WTC11 (cell line): ENCODE results near the gene IRX4.

ENCODE experiments used
- CTCF ChIP-seq: fragments of 200-600 bp; IDR thresholded peaks from 2 replicates; pipeline ENCODE4 v1.8.0; 2022; ENCODE audit warnings: antibody characterized with exemption
- NFE2L1 ChIP-seq: sonication (generic); formaldehyde crosslinking; IDR thresholded peaks from 2 replicates; pipeline ENCODE4 v1.8.1; 2023; ENCODE audit warnings: missing genetic modification reagents

GRCh38 chr5:1859099-1859498, 23.6 kb downstream of the IRX4 start:
- no peak for TF ChIP-seq CTCF
- TF ChIP-seq NFE2L1 = no peak
